Measurements from ENCODE around the gene VPS26B. TPM values are rescaled to one million over a fixed set of nuclear protein-coding genes. Genes with fewer than 3 reads are reported as not detected.

VPS26B gene
- total and polyA plus RNA-seq, 8 donors, result 11.7 to 90.4 (median 23.2) TPM

DNA sequence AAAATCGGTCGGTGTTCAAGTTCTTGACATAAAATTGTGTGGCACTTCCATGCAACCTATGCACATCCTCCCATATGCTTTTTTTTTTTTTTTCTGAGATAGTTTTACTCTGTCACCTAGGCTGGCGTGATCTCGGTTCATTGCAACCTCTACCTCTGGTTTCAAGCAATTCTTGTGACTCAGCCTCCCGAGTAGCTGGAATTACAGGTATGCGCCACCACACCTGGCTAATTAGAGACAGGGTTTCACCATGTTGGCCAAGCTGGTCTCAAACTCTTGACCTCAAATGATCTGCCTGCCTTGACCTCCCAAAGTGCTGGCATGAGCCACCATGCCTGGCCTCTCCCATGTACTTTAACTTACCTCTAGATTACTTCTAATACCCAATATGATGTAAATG is 66.7 kb downstream of the VPS26B start:
- intact Hi-C loops (cut with DNase I; ENCODE audit: low total_unique reads), result no loop called here
- 77 to 96% (median 94%) methylated on average over 6 of the region's 6 CpGs for WGBS, 5 donors
- Histone ChIP-seq H3K9me3 (no peaks in the 10 kb centered on the region), H3K4me3 (no peak overlapping the region), H3K27ac (no peak overlapping the region), H3K4me1 (no peaks in the 10 kb centered on the region), H3K36me3 (no peaks in the 10 kb centered on the region), H3K27me3 (peaks cover 0 to 9% (median 0%) of the 10 kb centered on the region in 3 donors)
- DNase-seq, result no peak
- no peak for TF ChIP-seq EP300 (IDR thresholded peaks at IDR 0.05)
- TF ChIP-seq, protein P1, sequence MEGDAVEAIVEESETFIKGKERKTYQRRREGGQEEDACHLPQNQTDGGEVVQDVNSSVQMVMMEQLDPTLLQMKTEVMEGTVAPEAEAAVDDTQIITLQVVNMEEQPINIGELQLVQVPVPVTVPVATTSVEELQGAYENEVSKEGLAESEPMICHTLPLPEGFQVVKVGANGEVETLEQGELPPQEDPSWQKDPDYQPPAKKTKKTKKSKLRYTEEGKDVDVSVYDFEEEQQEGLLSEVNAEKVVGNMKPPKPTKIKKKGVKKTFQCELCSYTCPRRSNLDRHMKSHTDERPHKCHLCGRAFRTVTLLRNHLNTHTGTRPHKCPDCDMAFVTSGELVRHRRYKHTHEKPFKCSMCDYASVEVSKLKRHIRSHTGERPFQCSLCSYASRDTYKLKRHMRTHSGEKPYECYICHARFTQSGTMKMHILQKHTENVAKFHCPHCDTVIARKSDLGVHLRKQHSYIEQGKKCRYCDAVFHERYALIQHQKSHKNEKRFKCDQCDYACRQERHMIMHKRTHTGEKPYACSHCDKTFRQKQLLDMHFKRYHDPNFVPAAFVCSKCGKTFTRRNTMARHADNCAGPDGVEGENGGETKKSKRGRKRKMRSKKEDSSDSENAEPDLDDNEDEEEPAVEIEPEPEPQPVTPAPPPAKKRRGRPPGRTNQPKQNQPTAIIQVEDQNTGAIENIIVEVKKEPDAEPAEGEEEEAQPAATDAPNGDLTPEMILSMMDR (IDR thresholded peaks at IDR 0.05), result no peak
- TF ChIP-seq POLR2A (IDR thresholded peaks at IDR 0.05), result no peak
- no peak for TF ChIP-seq POLR2AphosphoS5 (IDR thresholded peaks at IDR 0.05)

DNA sequence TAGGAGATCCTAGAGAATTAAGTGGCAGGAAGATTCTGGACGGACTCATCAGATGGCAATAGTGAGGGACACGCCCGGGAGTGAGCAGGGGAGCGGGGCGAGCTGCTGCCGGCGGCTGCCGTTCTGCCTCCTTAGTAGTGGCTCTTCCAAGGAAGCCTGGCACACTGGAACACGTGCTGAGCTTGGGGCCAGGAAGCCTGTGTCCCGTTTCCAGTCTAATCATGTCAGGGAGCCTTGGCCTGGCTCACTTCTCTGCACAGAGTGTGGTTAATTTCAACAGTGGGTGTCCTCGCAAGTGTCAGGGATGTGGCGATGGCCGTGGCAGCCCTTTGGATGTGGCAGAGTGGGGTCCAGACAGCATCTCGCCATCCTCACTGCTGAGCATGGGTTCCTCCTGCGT is 68.2 kb downstream of the VPS26B start:
- TF ChIP-seq EP300 (IDR thresholded peaks at IDR 0.05) (no peak), POLR2A (IDR thresholded peaks at IDR 0.05) (no peak), POLR2AphosphoS5 (IDR thresholded peaks at IDR 0.05) (no peak)
- TF ChIP-seq, protein P1 (IDR thresholded peaks at IDR 0.05), result no peak
- intact Hi-C loops (cut with DNase I; ENCODE audit: low total_unique reads), result no loop called here
- H3K36me3 ChIP-seq, result no peaks in the 10 kb centered on the region
- 77 to 90% (median 86%) methylated on average over 5 to 15 of the region's 15 CpGs for WGBS, 5 donors
- peaks cover 0 to 9% (median 0%) of the 10 kb centered on the region in 3 donors for H3K27me3 ChIP-seq
- H3K4me3 ChIP-seq, result no peak overlapping the region
- DNase-seq, result no peak
- H3K4me1 ChIP-seq, result no peaks in the 10 kb centered on the region
- no peaks in the 10 kb centered on the region for H3K9me3 ChIP-seq
- no peak overlapping the region for H3K27ac ChIP-seq

DNA sequence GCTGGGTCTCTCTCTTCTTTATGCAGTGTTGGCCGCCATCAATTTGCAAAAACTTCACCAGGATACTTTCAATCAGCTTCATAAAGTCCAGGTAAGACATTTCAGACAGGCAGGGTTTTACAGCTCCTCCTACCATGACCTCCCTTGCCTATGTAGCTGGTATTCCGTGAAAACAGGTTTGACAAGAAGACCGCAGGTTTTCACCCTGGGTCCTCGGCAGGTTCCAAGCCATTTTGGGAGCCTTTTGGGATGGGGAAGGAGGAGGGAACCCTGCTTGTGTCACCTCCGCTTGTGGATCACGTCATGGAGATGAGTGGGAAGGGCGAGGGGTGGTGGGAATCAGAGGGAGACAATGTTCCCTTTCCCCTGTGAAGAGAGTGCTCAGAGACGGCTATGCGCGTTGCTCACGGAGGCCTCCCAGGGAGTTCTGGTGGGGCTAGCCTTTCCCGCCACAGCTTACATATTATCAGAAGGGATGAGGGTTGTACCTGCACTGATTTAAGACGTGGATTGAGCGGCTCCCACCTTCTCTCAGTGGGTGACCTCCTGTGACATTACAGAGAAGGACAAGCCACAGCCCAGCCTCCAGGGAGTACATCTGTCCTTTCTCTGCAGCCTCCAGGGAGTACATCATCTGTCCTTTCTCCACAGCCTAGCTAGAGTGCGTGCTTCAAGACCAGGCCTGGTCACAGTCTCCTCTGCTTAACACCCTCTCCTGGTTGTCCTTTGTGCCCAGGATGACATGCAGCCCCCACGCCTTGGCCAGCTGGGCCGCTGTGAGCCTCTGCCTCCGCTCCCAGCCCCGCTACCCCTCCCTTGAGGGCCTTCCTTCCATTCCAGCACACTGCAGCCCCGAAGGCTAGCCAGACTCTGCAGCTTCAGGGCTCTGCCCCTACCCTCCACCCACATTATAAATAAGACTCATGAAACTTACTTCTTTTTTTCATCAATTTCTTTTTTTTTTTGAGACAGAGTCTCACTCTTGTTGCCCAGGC is 68.9 kb downstream of the VPS26B start:
- intact Hi-C loops (cut with DNase I; ENCODE audit: low total_unique reads), result no loop called here
- H3K36me3 ChIP-seq, result no peaks in the 10 kb centered on the region
- H3K4me1 ChIP-seq, result no peaks in the 10 kb centered on the region
- peaks cover 0 to 9% (median 0%) of the 10 kb centered on the region in 3 donors for H3K27me3 ChIP-seq
- WGBS, 5 donors, result 64 to 77% (median 72%) methylated on average over 20 of the region's 20 CpGs
- H3K4me3 ChIP-seq, result no peak overlapping the region
- TF ChIP-seq POLR2AphosphoS5 (IDR thresholded peaks at IDR 0.05) (no peak), POLR2A (IDR thresholded peaks at IDR 0.05) (no peak), EP300 (IDR thresholded peaks at IDR 0.05) (no peak)
- TF ChIP-seq, protein P1 (IDR thresholded peaks at IDR 0.05), result no peak
- no peak for DNase-seq
- H3K9me3 ChIP-seq, result no peaks in the 10 kb centered on the region
- no peak overlapping the region for H3K27ac ChIP-seq

GRCh38 chr11:134294664-134295063 is 70.2 kb downstream of the VPS26B start:
- WGBS, 5 donors, result 66 to 83% (median 81%) methylated on average over 9 of the region's 9 CpGs

More at GRCh38 chr11:134294664-134295063, 70.2 kb downstream of the VPS26B start:
- Histone ChIP-seq H3K36me3 (no peaks in the 10 kb centered on the region), H3K27me3 (peaks cover 0 to 9% (median 0%) of the 10 kb centered on the region in 3 donors), H3K9me3 (no peaks in the 10 kb centered on the region), H3K27ac (no peak overlapping the region), H3K4me3 (no peak overlapping the region), H3K4me1 (no peaks in the 10 kb centered on the region)
- DNase-seq, result no peak
- TF ChIP-seq EP300 (IDR thresholded peaks at IDR 0.05) (no peak), POLR2A (IDR thresholded peaks at IDR 0.05) (no peak), POLR2AphosphoS5 (IDR thresholded peaks at IDR 0.05) (no peak)
- TF ChIP-seq, protein P1 (IDR thresholded peaks at IDR 0.05), result no peak
- intact Hi-C loops (cut with DNase I; ENCODE audit: low total_unique reads), result no loop called here

Other genes starting within 250 kb of the VPS26B start
- gene JAM3, start 155.6 kb upstream of the VPS26B start, total RNA-seq, result 10 to 100 TPM; 18.5 to 83.4 (median 44.2) TPM
- gene JAM3, start 155.6 kb upstream of the VPS26B start, polyA plus RNA-seq, result 10 to 100 TPM in 1 of 3 donors, 1 to 10 TPM in 2; 4.0 to 10.8 (median 5.7) TPM
- 10 to 100 TPM in 4 of 5 donors, 1 to 10 TPM in 1; 3.5 to 27.8 (median 19.2) TPM for gene NCAPD3, start 704 bp upstream of the VPS26B start, total RNA-seq
- gene NCAPD3, start 704 bp upstream of the VPS26B start, polyA plus RNA-seq, result 1 to 10 TPM; 3.3 to 6.4 (median 4.0) TPM
- 10 to 100 TPM in 4 of 5 donors, 1 to 10 TPM in 1; 4.6 to 56.2 (median 19.1) TPM for gene THYN1, start 28.7 kb downstream of the VPS26B start, total RNA-seq
- 10 to 100 TPM; 42.0 to 62.1 (median 49.5) TPM for gene THYN1, start 28.7 kb downstream of the VPS26B start, polyA plus RNA-seq
- gene ACAD8, start 28.9 kb downstream of the VPS26B start, total RNA-seq, result 10 to 100 TPM; 24.3 to 44.6 (median 29.7) TPM
- gene ACAD8, start 28.9 kb downstream of the VPS26B start, polyA plus RNA-seq, result 10 to 100 TPM; 15.1 to 19.7 (median 18.6) TPM
- gene GLB1L3, start 51.7 kb downstream of the VPS26B start, total RNA-seq, result not detected
- gene GLB1L3, start 51.7 kb downstream of the VPS26B start, polyA plus RNA-seq, result under 1 TPM in 1 of 3 donors, not detected in 2; 0.08 TPM
- gene GLB1L2, start 107.3 kb downstream of the VPS26B start, total RNA-seq, result 10 to 100 TPM in 2 of 5 donors, 1 to 10 TPM in 3; 4.7 to 19.2 (median 9.1) TPM
- 1 to 10 TPM; 2.1 to 4.2 (median 2.8) TPM for gene GLB1L2, start 107.3 kb downstream of the VPS26B start, polyA plus RNA-seq
- gene B3GAT1, start 187.6 kb downstream of the VPS26B start, total RNA-seq, result 10 to 100 TPM in 3 of 5 donors, not detected in 2; 21.0 to 34.4 (median 25.8) TPM
- 10 to 100 TPM in 2 of 3 donors, 1 to 10 TPM in 1; 5.3 to 16.3 (median 12.6) TPM for gene B3GAT1, start 187.6 kb downstream of the VPS26B start, polyA plus RNA-seq

All from stomach (tissue), 9 donors.